ENCODE results near the gene RPLP2.
A peak's percentile ranks its signal among the peaks of the same experiment; 100 is the strongest.

The RPLP2 gene

DNA sequence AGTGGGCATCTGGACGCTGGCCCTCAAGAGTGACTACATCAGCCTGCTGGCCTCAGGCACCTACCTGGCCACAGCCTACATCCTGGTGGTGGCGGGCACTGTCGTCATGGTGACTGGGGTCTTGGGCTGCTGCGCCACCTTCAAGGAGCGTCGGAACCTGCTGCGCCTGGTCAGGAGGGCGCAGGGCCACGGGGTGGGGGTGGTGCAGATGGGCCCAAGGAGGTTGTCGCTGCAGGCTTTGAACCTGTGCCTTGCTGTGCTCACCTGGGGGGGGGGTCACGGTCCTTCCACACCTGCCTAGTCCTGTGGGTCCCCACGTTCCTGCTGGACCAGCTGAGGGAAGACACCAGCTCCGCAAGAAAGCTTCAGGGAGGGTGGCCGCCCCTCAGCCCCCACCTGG lies 26.5 kb downstream of the RPLP2 start:
- DNase-seq (ENCODE audit: low read depth in 2 of 2) = no peak

DNA sequence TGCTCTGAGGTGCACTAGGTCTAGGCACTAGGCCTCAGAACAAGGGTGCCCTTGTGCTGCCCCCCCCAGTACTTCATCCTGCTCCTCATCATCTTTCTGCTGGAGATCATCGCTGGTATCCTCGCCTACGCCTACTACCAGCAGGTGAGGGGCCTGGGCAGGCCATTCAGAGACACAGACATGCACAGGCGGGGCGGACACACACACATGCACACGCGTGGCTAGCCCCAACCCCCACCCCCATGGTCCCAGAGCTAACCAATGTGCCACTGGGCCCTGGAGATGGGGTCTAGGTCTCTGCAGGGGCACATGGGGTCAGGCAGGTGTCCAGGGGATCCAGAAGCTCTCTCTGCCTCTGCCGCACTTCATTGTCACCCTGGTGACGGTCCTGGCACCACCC lies 26.9 kb downstream of the RPLP2 start:
- no peak for DNase-seq (ENCODE audit: low read depth in 2 of 2)

DNA sequence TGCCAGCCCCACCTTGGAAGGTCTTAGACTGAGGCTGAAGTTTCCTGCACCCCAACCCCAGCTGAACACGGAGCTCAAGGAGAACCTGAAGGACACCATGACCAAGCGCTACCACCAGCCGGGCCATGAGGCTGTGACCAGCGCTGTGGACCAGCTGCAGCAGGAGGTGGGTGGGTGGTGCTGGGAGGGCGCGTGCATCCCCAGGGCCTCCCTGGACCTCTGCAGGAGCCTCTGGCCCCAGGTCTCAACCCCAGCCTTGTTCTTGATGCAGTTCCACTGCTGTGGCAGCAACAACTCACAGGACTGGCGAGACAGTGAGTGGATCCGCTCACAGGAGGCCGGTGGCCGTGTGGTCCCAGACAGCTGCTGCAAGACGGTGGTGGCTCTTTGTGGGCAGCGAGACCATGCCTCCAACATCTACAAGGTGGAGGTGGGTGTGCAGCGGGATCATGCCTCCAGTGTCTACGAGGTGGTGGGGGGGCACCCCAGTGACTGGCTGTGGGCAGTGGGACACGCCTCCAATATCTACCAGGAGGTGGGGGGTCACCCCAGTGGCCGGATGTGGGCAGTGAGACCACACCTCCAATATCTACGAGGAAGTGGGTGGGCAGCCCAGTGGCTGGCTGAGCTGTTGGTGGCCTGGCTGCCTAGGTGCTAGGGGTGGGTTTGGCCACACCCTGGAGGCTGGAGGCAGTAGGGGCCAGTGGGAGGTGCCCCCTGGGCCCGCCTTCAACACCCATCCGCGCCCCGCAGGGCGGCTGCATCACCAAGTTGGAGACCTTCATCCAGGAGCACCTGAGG lies 27.6 kb downstream of the RPLP2 start:
- no peak for DNase-seq (ENCODE audit: low read depth in 2 of 2)

DNA sequence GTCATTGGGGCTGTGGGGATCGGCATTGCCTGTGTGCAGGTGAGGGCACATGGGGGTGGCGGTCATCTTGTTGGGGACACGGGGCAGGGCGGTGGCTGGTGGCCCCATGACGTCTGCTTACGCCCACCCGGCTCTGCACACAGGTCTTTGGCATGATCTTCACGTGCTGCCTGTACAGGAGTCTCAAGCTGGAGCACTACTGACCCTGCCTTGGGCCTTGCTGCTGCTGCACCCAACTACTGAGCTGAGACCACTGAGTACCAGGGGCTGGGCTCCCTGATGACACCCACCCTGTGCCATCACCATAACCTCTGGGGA lies 28.2 kb downstream of the RPLP2 start:
- no peak for DNase-seq (ENCODE audit: low read depth in 2 of 2)

DNA sequence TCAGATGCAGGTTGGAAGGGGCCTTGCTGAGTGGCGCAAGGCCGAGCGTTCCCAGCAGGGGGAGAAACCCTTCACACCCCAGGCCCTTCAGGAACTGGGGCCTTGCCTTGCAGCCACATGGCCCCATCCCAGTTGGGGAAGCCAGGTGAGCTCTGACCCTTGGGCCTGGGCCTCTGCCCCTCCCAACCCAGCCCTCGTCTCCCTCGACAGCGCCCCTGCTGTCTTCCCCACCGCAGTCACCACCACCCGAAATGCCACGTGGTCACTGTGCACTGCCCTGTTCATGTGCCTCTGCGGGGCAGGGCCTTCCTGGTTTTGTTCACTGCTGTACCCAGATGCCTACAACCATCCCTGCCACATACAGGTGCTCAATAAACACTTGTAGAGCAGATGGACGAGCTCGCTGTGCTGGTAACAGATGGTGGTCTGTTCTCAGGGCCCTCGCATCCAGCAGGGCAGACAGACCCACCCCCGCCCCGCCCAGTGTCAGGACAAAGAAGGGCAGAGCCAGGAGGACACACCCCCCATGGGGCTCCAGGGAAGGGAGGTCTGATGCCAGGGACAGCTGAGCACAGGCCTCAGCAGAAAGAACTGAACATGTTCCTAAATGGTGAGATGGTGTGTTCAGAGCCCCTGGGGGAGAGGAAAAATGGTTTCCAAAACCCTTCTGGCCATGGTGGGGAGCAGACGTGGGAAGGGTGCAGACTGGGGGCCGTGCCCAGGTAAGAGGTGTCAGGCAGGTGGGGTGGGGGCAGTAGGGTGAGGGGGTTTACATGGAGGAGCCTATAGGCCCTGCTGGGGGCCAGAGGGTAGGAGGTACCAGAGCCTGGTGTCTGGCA lies 28.9 kb downstream of the RPLP2 start:
- DNase-seq (ENCODE audit: low read depth in 2 of 2) = no peak

DNA sequence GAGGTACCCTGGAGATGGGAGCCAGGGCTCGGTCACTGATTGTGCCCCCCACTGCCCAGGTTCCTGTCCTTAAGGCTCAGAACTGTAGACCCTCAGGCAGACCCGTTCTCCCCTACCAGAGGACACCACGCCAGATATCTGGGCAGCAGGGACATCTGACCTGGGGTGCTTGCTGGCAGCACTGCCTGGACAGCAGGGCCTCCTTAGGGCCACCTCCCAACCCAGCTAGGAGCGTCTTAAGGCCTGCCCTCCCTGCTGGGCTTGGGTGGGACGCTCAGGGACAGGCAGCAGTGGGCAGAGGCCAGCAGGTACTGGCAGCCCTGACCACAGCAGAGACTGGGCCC lies 29.5 kb downstream of the RPLP2 start:
- no peak for DNase-seq (ENCODE audit: low read depth in 2 of 2)

DNA sequence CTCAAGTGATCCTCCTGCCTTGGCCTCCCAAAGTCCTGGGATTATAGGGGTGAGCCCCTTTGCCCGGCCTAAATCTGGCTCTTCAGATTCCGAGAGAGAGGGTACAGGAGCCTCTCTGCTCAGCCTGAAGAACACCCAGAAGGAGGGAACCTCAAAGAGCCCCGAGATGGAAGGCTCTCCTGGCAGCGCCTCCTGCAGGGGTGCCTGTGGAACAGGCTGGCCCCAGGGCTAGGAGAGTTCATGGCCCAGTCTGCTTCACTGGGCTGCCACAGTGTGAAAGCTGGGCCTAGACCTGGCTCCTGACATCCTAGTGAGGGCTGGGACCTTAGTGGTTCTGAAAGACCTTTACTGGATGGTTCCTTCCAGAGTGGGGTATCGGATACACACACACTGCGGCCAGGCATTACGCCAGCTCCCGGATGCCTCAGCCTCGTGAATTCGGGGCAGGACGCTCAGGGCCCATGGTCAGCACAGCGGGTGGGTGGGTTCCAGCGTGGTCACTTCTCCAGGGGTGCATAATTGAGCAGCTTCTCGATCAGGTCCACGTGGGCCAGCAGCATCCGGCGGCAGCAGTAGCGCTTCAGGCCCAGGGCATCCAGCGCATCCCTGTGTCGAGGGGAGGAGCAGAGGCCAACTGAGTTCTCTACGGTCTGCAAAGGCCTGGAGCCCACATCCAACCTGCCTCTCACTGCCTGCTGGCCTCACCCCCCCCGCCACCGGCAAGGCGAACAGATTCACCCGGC lies 30.3 kb downstream of the RPLP2 start:
- no peak for DNase-seq (ENCODE audit: low read depth in 2 of 2)

DNA sequence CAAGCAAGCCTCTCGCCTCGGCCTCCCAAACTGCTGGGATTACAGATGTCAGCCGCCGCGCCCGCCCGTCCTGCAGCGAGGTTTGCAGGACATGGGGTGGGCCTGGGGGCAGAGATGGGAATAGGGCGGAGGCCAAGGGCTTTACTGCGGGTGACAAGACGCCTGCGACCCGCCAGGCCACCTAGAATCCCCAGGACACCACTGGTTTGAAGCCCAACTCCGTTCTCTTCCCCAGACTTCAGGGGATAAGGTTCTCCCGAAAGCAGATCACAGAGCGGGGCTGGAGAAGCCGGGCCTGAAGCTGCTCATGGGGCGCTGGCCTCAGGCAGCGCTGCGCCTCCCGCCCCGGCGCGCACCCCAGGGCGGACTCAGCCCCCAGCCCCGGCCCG lies 32.2 kb downstream of the RPLP2 start:
- no peak for DNase-seq (ENCODE audit: low read depth in 2 of 2)

DNA sequence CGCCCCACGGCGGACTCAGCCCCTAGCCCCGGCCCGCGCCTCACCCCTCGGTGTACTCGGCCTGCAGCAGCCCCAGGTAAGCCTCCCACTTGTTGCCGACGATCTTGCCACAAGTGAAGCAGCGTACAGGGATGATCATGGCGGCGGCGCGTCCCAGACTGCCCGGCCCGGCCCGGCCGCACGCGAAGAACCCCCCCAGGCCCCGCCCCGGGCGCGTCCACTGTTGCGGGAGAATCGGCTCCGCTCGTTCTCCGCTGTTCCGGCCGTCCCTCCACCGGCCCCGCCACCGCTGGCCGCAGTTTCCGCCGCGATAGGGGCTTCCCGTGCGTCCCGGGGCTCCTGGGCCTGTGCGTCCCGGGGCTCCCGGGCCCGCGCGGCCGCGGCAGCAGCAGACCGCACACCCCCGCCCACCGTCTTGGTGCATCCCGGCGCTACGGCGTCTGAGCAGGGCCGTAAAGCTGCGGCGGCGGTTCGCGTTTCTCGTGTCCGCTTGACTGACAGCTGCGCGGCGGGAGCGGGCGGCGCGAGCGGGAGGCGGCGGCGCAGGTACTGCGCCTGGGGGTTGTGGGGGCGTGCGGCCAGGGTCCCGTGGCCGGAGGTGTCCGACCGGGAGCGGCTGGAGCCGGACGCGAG lies 32.7 kb downstream of the RPLP2 start, which contains the start of the genes POLR2L and TSPAN4:
Gene POLR2L (minus strand): TSS at position 160 of the 633 bp plus-strand sequence. CDS start 21 bp downstream, at position 139.
Gene TSPAN4 (plus strand): TSS at position 483 of the 633 bp plus-strand sequence. CDS start 7,453 bp downstream, outside the sequence.
- peak; percentile 71 to 73 for DNase-seq (ENCODE audit: low read depth in 2 of 2)

DNA sequence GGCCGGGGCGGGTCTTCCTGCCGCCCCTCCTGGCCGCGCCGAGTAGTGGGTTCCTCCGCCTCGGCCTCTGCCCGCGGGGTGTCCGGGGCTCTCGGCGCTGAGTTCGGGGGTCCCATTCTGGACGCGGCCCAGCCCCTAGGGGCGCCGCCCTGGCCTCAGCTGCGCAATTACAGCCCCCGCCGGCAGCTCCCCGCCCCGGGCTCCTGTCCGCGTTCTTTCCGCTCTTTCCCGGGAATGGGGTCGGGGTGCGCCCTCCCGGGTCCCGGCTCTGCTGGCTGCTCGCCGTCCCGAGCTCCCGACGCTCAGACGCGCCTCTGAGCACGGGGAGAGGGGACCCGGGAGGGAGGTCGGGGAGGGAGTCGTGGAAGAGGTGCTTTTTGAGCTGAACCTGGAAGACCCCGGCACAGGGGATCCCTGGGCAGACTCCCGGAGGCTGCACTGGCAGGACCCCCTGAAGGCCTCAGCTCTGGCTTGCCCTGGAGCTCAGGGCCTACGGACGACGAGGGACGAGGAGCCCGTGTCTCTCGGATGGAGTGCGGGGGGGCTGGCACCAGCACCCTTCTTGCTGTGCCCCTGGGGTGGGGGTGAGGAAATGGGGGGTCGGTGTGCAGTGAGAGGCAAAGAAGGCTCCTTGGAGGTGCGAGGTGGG lies 33.4 kb downstream of the RPLP2 start:
- no peak for DNase-seq (ENCODE audit: low read depth in 2 of 2)

DNA sequence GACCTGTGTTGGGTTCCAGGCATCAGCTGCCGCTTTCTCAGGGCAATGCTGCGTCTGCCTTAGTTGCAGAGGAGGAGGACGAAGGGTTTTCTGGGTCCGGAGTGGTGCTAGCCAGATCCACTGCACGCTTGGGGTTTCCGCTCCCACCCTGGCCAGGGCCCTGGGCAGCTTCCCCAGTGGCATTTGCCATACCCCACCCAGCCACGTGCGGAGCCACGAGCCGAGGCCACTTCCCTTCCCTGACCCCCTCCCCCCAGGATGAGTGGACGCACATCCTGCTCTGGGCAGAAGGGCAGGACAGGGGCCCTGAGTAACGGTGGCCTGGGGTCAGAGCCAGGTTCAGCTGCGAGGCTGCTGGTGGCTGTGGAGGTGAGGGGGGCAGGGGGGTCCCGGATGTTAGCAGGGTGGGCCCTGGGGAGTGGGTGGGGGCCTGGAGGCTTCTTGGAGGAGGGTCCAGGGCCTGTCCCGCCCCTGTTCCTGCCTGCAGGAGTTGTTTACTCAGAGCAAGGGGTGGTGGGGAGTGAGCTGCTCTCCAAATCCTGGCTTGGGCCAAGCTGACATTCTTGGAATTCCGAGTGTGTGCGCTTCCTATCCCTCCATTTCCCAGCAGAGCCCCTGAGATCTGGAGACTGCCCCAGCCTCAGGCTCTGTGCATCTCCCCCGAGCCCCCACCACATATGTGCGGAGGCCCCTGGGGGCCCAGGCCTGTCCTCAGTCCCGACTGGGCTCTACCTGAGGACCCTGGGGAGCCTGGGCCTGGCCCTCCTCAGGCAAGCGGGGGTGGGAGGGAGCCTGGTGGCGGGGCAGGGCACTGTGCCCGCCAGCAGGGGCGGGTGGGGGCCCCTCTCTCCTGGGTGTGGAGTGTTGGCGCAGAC lies 34.3 kb downstream of the RPLP2 start:
- DNase-seq (ENCODE audit: low read depth in 2 of 2) = no peak

DNA sequence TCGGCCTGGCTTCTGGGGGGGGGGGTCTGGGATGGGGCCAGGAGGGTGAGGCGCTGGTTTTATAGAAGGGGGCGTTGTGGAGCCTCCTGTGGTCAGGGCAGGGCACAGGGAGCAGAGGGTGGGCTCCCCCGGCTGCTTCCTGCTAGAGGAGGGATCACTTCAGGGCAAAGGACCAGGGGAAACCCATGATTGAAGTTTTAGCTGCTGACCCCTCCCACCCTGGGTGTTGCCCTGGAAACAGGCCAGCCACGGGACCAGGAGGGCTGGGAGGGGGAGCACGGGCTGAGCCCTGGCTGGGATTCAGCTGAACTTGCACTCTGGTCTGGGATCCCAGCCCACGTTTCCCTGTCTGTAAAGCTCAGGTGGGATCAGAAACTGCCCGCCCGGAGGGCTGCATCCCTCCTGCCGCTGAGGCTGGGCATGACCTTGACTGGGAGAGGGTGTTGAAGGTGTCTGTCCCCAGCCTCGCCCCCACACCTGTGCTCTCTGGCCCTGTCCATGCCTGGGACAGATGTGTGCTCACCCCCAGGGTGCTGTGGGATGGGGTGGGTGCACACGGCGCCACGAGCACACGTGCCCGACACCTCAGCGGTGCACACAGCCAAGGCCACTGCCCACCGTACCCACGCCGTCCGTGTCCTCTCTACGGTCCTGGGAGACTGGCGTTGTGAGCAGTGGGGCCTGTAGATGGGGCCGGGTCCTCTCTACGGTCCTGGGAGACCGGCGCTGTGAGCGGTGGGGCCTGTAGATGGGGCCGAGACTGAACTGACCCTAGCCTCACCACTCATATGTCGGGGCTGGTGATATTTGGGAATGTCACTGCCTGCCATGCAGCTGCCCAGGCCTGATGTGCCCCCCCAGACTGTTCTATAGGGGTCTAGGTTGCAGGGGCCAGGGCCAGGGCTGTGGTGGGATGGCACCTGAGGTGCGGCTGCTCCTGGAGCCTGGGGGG lies 35.2 kb downstream of the RPLP2 start:
- DNase-seq (ENCODE audit: low read depth in 2 of 2) = no peak

DNA sequence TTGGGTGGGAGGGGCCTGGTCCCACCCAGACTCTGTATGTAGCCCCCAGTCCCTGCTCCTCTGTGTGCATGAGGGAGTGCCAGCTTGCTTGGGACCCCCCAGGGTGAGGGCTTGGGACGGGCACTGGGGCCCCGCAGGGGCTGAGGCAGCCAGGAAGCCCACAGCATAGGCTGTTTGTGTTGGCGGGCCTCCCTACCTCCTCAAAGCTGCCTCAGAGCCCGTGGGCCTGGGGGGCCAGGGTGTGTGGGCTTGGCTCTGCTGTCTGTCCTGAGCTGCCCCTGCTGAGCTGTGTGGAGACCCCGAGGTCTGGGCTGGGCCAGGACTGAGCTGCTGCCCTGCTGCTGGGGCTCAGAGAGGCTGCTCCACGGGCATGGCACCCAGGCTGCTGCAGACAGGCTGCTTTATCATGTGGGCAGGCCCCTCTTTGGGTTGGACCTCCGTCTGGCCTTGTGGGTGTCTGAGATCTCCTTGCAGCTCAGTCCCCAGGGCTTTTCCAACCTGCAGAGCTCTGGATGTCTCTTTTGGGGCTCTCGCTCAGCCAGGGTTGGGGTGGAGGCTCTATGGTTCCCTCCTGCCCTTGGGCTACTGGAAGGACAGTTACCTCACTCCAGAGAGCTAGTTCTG lies 36.2 kb downstream of the RPLP2 start:
- no peak for DNase-seq (ENCODE audit: low read depth in 2 of 2)

DNA sequence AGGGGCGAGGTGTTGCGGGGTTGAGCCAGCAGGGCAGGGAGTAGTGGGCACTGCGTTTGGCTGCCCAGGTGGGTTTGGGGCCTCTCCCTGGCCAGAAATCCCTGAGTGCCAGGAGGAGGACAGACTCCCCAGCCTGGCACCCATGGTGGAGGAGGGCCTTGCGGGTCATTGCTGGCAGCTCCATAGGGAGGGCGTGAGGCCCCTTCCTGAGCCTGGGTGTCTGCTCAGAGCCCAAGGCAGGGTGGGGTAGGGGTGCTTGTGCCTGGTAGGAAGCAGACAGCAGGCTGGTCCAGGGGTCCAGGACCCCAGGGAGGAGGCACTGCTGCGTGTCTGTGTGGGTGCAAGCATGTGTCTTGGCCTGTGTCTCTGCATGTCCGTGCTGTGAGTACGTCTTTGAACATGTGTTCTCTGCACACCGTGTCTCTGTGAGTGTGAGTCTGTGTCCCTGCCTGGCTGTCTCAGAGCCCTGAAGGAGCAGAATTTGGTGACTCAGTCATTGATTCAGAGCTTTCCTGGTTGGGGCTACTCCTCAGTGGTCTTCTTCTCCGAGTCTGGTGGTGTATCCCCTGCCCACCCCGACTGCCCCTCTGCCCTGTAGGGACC lies 36.8 kb downstream of the RPLP2 start:
- DNase-seq (ENCODE audit: low read depth in 2 of 2) = no peak

DNA sequence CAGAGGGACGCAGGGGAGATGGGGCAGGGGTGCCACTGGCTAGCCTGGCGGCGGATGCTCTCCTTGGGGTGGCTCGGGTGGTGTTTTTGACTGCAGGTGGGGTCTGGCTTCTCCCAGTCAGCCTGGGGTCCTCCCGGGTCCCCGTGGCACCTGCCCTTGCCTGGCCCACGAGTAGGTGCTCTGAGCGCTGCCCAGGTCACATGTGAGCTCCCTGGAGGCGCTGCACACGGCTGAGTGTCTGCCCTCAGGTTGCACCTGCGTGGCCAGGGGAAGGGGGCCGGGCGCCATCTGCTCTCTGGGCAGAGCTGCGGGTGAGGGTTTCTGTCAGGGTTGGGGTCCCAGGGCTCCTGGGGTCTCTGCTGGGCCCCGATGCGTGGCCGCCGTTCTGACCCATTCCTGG lies 38.1 kb downstream of the RPLP2 start:
- no peak for DNase-seq (ENCODE audit: low read depth in 2 of 2)

DNA sequence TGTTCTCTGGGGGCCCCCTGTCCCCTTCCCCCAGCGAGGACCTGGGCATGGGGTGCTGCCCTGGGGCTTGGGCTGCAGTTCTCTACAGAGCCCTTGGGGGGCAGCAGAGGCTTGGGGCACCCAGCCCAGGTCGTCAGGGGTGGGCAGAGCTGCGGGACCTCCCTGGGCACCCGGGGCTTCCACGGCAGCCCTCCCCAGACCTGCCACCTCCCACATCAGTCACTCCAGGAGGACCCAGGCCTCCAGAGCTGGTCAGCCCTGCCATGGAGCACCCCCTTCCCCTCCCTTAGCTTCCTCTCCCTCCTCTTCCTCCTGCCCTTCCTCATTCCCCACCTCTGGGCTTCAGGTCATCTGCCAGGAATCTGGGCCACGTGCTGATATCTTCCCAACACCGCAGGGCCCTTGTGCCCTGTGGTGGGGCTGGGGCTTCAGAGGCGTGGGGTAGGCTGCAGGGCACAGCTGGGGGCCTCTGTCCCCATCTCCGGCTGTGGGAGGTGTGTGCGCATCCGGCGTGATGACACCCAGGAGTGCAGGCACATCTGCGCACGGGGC lies 38.7 kb downstream of the RPLP2 start:
- DNase-seq (ENCODE audit: low read depth in 2 of 2) = peak in 1 of 2 donors; percentile 34

DNA sequence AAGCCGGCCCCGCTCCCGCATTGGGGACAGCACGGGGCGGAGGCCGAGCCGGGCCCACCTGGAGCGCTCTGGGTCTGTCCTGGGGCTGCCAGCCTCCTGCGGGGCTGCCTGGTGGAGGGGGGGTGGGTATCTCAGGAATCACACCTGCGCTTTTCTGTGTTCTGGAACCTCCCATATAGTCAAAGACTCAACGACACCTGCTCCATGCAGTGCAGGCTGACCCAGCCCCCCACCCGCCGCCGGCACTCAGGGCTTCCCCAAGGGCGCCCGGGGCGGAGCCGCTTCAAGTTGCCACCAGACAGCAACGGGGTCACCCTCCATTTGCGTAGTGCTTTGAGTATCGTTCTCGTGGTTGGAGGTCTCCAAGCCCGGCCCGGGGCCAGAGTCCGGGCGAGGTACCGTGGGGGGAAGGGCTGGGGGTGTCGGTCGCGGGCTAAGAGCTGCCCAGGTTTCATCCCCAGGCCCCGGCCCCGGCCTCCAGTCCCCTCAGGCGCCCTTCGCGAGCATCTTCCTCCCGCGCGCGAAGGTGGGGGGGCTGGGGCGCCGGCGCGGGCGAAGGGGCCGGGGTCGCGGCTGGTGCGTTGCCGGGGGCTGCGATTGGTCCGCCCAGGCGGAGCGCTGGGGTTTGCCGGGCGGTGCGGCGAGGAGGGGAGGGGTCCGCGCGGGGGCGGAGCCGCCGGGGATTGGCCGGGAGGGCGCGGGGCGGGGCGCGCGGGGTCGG lies 39.5 kb downstream of the RPLP2 start:
- no peak for DNase-seq (ENCODE audit: low read depth in 2 of 2)

Measured in stimulated activated CD8-positive, alpha-beta memory T cell treated with anti-CD3 and anti-CD28 coated beads, Interleukin-15, amount 100 ng/mL, for 4 hours (primary cell).